ENCODE measurements around the gene BMPR1B. TPM values are rescaled to one million over a fixed set of nuclear protein-coding genes. Genes with fewer than 3 reads are reported as not detected.

The BMPR1B gene
- total RNA-seq, 2 donors from 2014 or later, result 8.9 to 13.9 TPM

DNA sequence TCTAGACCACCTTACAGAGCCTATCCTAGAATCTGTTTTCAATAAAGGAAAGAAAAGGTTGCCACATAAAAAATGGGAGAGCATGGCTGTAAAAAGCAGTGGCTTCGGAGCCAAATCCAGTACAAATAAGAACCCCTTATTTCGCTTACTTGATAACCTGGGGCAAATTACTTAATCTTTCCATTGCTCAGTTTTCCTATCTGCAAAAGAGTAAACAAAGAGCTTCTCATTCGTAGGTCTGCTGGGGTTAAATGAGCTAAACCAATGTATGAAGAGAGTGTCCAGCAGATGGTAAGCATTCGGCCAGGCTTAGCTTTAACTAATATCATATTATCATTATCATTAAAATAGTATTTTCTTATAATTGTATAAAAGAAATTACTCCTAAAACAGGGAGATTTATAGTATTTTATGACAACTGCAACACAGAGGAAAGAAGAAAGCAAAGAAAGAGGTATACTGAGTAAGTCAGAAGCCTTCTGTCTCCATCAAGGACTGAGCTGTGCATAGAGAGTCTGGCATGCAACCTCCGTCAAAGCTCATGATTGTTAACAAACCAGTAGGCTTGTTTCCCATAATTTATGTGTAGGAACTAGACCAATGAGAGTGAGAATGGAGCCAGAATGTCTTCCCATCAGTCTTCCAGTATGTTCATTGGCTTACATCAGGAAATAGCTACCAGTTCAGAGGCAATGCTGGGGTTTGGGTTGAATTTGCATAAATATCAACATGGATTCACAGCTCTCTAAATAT is 426.1 kb downstream of the BMPR1B start:
- intact Hi-C loops (cut with DNase I), result no loop called here
- DNase-seq (ENCODE audit: low spot score), result no peak

DNA sequence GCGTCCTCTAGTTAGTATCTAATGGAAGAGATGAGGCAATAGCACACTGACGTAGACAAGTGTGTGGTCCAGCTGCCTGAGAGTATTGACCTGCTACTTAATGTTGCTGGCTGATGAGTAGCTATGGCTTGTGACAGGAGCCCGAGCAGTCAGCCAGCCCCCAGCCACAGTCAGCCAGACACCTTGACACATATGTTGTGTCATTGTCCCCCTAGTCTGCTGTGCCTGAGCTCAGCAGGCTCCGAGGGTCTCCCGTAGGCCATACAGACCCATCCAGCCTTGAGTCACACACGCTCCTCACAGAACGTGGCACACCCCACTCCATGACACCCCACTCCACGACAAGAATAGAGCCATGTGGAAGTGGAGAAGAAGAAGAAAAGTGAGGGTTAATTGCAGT is 428.9 kb downstream of the BMPR1B start:
- DNase-seq (ENCODE audit: low spot score), result no peak
- intact Hi-C loops (cut with DNase I), result no loop called here

- intact Hi-C loops (cut with DNase I), result no loop called here
- no peak for DNase-seq (ENCODE audit: low spot score)
These were observed 431.1 kb downstream of the BMPR1B start for GRCh38 chr4:95188701-95189370.

GRCh38 chr4:95190751-95191436 is 433.1 kb downstream of the BMPR1B start:
- DNase-seq (ENCODE audit: low spot score), result no peak
- intact Hi-C loops (cut with DNase I), result no loop called here

DNA sequence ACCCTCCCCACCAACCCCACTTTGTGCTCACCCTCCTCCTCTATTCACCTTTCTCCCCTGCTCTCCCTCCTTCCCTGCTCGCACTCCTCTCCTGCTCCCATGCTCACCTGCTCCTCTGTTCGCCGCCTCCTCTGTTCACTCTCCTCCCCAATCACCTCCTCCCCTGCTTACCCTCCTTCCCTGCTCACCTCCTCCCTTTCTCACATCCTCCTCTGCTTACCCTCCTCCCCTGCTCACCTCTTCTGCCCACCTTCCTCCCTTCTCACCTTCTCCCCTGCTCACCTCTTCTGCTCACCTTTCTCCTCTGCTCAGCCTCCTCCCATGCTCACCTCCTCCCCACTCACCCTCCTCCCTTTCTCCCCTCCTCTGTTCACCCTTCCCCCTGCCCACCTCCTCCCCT is 433.8 kb downstream of the BMPR1B start:
- intact Hi-C loops (cut with DNase I), result no loop called here
- DNase-seq (ENCODE audit: low spot score), result no peak

DNA sequence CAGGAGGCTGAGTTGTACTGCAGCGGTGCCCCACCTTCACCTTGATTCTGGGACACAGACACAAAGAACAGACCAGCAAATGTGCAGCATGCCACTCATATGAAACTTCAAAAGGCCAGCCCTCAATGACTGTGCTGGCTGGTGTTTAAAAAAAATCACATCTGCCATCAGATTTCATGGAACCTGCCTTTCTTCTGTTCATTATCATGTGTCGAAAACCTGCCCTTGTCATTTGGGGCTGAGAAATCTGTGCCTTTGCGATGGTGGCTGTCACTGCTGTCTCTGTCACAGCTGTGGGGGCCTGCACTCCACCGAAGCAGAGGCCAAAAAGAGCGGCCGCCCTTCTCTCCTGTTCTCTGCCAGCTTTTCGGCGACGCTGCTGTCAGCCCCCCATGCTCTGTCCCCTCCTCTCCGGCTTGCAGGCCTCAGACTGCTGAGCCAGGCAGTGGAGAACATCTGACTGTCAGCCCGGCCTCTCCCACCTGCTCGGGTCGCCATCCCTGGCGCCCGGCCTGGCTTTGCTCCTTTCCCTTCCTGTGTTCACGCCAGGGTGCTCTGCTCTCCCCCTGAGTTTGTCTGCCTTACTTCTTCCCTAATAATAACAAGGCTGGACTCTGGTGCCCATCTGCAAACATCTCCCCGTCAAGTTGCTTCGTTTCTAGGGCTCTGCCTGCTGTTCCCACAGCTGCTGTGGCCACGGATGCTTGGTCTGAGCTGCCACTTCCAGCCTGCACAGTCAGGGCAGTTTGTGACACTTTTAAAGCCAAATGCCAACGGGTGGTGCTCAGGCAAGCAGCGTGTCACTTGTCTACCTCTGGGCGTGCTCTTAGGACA is 435.9 kb downstream of the BMPR1B start:
- intact Hi-C loops (cut with DNase I), result no loop called here
- DNase-seq (ENCODE audit: low spot score), result no peak

DNA sequence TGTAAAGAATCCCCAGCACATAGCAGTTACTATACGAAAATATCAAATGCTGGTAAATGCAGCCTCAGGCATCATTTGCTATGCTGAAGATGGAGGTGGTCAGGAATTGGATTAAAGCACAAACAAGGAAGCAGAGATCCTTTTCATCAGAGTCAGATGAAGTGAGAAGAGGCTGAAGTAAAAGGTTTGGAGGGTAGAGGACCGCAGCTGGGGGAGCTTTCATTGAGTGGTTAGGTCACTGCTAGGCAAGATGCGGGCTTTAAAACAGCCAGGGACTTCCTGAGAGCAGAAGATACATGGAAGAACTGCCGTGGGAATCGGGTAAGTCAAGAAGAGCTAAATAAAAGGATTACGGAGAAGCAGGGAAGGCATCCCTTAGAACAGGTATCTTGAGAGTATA is 439.6 kb downstream of the BMPR1B start:
- no peak for DNase-seq (ENCODE audit: low spot score)
- intact Hi-C loops (cut with DNase I), result no loop called here

- DNase-seq (ENCODE audit: low spot score), result no peak
- intact Hi-C loops (cut with DNase I), result no loop called here
These were observed 441.2 kb downstream of the BMPR1B start for GRCh38 chr4:95198961-95199360.

GRCh38 chr4:95204267-95204844 is 446.6 kb downstream of the BMPR1B start:
- intact Hi-C loops (cut with DNase I), result no loop called here
- no peak for DNase-seq (ENCODE audit: low spot score)

- intact Hi-C loops (cut with DNase I), result no loop called here
- DNase-seq (ENCODE audit: low spot score), result no peak
These were observed 447.1 kb downstream of the BMPR1B start for GRCh38 chr4:95204873-95205272.
